ENCODE data around the gene FANCF.
"Not testable (repeated sequence)": the region's sequence is repeated elsewhere in the genome, so short reads cannot be mapped to it uniquely, and the experiment has no call there.

The FANCF gene

GRCh38 chr11:22668005-22668796, 42.6 kb upstream of the FANCF start:
- no peak for TF ChIP-seq CTCF (IDR thresholded peaks at IDR 0.05; ENCODE audit: borderline replicate concordance, control extremely low read depth, extremely low read depth, insufficient read depth, missing control alignments)
- in situ Hi-C loops (cut with MboI; ENCODE audit: low sequenced_read_pairs, unreplicated experiment) = no loop called here
- no peak for DNase-seq (ENCODE audit: low spot score)

- TF ChIP-seq CTCF (IDR thresholded peaks at IDR 0.05; ENCODE audit: borderline replicate concordance, control extremely low read depth, extremely low read depth, insufficient read depth, missing control alignments) = no peak
- in situ Hi-C loops (cut with MboI; ENCODE audit: low sequenced_read_pairs, unreplicated experiment) = no loop called here
- DNase-seq (ENCODE audit: low spot score) = peak; percentile 70
Measured at GRCh38 chr11:22666688-22667439, 41.2 kb upstream of the FANCF start.

GRCh38 chr11:22666325-22666687, 40.7 kb upstream of the FANCF start, which contains the start of gene GAS2:
TSS of gene GAS2 (plus strand) at chr11:22666611. CDS start at chr11:22674870, 8,259 bp downstream.
- no peak for TF ChIP-seq CTCF (IDR thresholded peaks at IDR 0.05; ENCODE audit: borderline replicate concordance, control extremely low read depth, extremely low read depth, insufficient read depth, missing control alignments)
- in situ Hi-C loops (cut with MboI; ENCODE audit: low sequenced_read_pairs, unreplicated experiment) = no loop called here
- no peak for DNase-seq (ENCODE audit: low spot score)

GRCh38 chr11:22659783-22660182, 34.2 kb upstream of the FANCF start:
- DNase-seq (ENCODE audit: low spot score) = no peak
- no peak for TF ChIP-seq CTCF (IDR thresholded peaks at IDR 0.05; ENCODE audit: borderline replicate concordance, control extremely low read depth, extremely low read depth, insufficient read depth, missing control alignments)
- in situ Hi-C loops (cut with MboI; ENCODE audit: low sequenced_read_pairs, unreplicated experiment) = no loop called here

- no peak for DNase-seq (ENCODE audit: low spot score)
- in situ Hi-C loops (cut with MboI; ENCODE audit: low sequenced_read_pairs, unreplicated experiment) = no loop called here
- no peak for TF ChIP-seq CTCF (IDR thresholded peaks at IDR 0.05; ENCODE audit: borderline replicate concordance, control extremely low read depth, extremely low read depth, insufficient read depth, missing control alignments)
Measured at GRCh38 chr11:22657101-22657694, 31.6 kb upstream of the FANCF start.

GRCh38 chr11:22656130-22656529, 30.5 kb upstream of the FANCF start:
- no peak for TF ChIP-seq CTCF (IDR thresholded peaks at IDR 0.05; ENCODE audit: borderline replicate concordance, control extremely low read depth, extremely low read depth, insufficient read depth, missing control alignments)
- DNase-seq (ENCODE audit: low spot score) = no peak
- in situ Hi-C loops (cut with MboI; ENCODE audit: low sequenced_read_pairs, unreplicated experiment) = no loop called here

- DNase-seq (ENCODE audit: low spot score); in situ Hi-C loops (cut with MboI; ENCODE audit: low sequenced_read_pairs, unreplicated experiment): not testable (repeated sequence)
Measured at GRCh38 chr11:22652346-22652745, 26.7 kb upstream of the FANCF start.

All from GM13976 (cell line).